ENCODE measurements around the gene PAQR6. TPM values are rescaled to one million over a fixed set of nuclear protein-coding genes. Genes with fewer than 3 reads are reported as not detected.
A peak's percentile ranks its signal among the peaks of the same experiment; 100 is the strongest.

Gene PAQR6
- total and polyA plus RNA-seq, 10 of the 15 experiments (the other 5 are each of a cell fraction or from before 2014, with no cell fraction given), result 0.42 to 4.5 (median 1.3) TPM

GRCh38 chr1:156226116-156226538, 21.7 kb downstream of the PAQR6 start (continued):
- TF ChIP-seq BCL11A (IDR thresholded peaks at IDR 0.05; ENCODE audit: low read depth, low read length) (peak; percentile 87), EP300 (IDR thresholded peaks at IDR 0.05; ENCODE audit: borderline replicate concordance in 1 of 2, control insufficient read depth in 1 of 2, low read depth in 2 of 2, low read length in 2 of 2) (peak; percentile 79 to 92), BACH1 (IDR thresholded peaks at IDR 0.05; ENCODE audit: borderline replicate concordance) (peak; percentile 58; the same call in 1 of the 2 replicates), NR2F1 (conservative IDR thresholded peaks at IDR 0.05) (peak; percentile 98), ZNF217 (IDR thresholded peaks at IDR 0.05) (peak; percentile 97), SPI1 (IDR thresholded peaks at IDR 0.05; ENCODE audit: borderline replicate concordance, insufficient read depth, low read depth, low read length) (no peak), FOS (IDR thresholded peaks at IDR 0.05; ENCODE audit: borderline replicate concordance, extremely low read depth, insufficient read length) (no peak), EGR1 (IDR thresholded peaks at IDR 0.05; ENCODE audit: borderline replicate concordance in 1 of 2, low read depth in 2 of 2, low read length in 2 of 2) (no peak), WRNIP1 (IDR thresholded peaks at IDR 0.05; ENCODE audit: borderline replicate concordance, low read depth, low read length) (no peak), TAF1 (IDR thresholded peaks at IDR 0.05; ENCODE audit: borderline replicate concordance, low read depth, low read length) (no peak), NFYA (IDR thresholded peaks at IDR 0.05; ENCODE audit: borderline replicate concordance, low read depth, low read length) (no peak), RAD21 (IDR thresholded peaks at IDR 0.05; ENCODE audit: insufficient read depth, low read depth, low read length) (no peak), SREBF1 (IDR thresholded peaks at IDR 0.05; ENCODE audit: low read length) (no peak), NFYB (IDR thresholded peaks at IDR 0.05; ENCODE audit: insufficient read depth, low read depth, low read length) (no peak), POLR2A (IDR thresholded peaks at IDR 0.05; ENCODE audit: low read depth, low read length) (no peak; the same call in 1 of the 2 replicates), HDAC6 (IDR thresholded peaks at IDR 0.05; ENCODE audit: unreplicated experiment) (no peak), MTA2 (IDR thresholded peaks at IDR 0.05; ENCODE audit: low read depth) (peak; percentile 91), MEF2B (IDR thresholded peaks at IDR 0.05; ENCODE audit: partially characterized antibody, poor library complexity, severe bottlenecking) (peak; percentile 95), CHD1 (IDR thresholded peaks at IDR 0.05; ENCODE audit: low read depth, low read length) (no peak), TARDBP (IDR thresholded peaks at IDR 0.05; ENCODE audit: borderline replicate concordance) (no peak), RAD51 (IDR thresholded peaks at IDR 0.05) (peak; percentile 55), HDAC2 (IDR thresholded peaks at IDR 0.05) (no peak), SP1 (IDR thresholded peaks at IDR 0.05; ENCODE audit: low read depth, low read length) (peak; percentile 56), CREM (IDR thresholded peaks at IDR 0.05; ENCODE audit: low read depth) (peak; percentile 66; the same call in 1 of the 2 replicates)
- TF ChIP-seq, protein P1, sequence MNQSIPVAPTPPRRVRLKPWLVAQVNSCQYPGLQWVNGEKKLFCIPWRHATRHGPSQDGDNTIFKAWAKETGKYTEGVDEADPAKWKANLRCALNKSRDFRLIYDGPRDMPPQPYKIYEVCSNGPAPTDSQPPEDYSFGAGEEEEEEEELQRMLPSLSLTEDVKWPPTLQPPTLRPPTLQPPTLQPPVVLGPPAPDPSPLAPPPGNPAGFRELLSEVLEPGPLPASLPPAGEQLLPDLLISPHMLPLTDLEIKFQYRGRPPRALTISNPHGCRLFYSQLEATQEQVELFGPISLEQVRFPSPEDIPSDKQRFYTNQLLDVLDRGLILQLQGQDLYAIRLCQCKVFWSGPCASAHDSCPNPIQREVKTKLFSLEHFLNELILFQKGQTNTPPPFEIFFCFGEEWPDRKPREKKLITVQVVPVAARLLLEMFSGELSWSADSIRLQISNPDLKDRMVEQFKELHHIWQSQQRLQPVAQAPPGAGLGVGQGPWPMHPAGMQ (IDR thresholded peaks at IDR 0.05; ENCODE audit: borderline replicate concordance), result no peak
- TF ChIP-seq, protein P2, sequence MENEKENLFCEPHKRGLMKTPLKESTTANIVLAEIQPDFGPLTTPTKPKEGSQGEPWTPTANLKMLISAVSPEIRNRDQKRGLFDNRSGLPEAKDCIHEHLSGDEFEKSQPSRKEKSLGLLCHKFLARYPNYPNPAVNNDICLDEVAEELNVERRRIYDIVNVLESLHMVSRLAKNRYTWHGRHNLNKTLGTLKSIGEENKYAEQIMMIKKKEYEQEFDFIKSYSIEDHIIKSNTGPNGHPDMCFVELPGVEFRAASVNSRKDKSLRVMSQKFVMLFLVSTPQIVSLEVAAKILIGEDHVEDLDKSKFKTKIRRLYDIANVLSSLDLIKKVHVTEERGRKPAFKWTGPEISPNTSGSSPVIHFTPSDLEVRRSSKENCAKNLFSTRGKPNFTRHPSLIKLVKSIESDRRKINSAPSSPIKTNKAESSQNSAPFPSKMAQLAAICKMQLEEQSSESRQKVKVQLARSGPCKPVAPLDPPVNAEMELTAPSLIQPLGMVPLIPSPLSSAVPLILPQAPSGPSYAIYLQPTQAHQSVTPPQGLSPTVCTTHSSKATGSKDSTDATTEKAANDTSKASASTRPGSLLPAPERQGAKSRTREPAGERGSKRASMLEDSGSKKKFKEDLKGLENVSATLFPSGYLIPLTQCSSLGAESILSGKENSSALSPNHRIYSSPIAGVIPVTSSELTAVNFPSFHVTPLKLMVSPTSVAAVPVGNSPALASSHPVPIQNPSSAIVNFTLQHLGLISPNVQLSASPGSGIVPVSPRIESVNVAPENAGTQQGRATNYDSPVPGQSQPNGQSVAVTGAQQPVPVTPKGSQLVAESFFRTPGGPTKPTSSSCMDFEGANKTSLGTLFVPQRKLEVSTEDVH (IDR thresholded peaks at IDR 0.05; ENCODE audit: low read depth, partially characterized antibody), result no peak
- TF ChIP-seq, protein P3, sequence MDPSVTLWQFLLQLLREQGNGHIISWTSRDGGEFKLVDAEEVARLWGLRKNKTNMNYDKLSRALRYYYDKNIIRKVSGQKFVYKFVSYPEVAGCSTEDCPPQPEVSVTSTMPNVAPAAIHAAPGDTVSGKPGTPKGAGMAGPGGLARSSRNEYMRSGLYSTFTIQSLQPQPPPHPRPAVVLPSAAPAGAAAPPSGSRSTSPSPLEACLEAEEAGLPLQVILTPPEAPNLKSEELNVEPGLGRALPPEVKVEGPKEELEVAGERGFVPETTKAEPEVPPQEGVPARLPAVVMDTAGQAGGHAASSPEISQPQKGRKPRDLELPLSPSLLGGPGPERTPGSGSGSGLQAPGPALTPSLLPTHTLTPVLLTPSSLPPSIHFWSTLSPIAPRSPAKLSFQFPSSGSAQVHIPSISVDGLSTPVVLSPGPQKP (IDR thresholded peaks at IDR 0.05; ENCODE audit: low read depth, low read length), result no peak

Measured in GM12878 (cell line).